ENCODE measurements around the gene ARRB1. TPM values are rescaled to one million over a fixed set of nuclear protein-coding genes. Genes with fewer than 3 reads are reported as not detected.
"Not testable (repeated sequence)": the region's sequence is repeated elsewhere in the genome, so short reads cannot be mapped to it uniquely, and the experiment has no call there.

Gene ARRB1
- total and polyA plus RNA-seq, 4 experiments from 2014 or later, result 6.6 to 47.5 (median 26.4) TPM

DNA sequence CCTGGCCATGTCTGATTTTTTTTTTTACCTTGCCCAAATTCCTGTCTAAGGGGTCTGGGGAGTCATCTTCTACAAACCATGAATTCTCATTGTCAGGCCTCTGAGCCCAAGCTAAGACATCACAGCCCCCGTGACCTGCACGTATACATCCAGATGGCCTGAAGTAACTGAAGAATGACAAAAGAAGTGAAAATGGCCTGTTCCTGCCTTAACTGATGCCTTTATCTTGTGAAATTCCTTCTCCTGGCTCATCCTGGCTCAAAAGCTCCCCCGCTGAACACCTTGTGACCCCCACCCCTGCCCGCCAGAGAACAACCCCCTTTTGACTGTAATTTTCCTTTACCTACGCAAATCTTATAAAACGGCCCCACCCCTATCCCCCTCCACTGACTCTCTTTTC is 20.2 kb downstream of the ARRB1 start:
- H3K36me3 Mint-ChIP-seq; H3K9me3 ChIP-seq (ENCODE audit: control insufficient read depth in 1 of 2, low read length in 2 of 2); H3K27ac ChIP-seq (ENCODE audit: low read depth, low read length); H3K27me3 ChIP-seq (ENCODE audit: insufficient read depth, low read length); H3K9me3 Mint-ChIP-seq; H3K27me3 Mint-ChIP-seq; H3K4me3 ChIP-seq (ENCODE audit: low read length in 2 of 2); H3K36me3 ChIP-seq (ENCODE audit: insufficient read depth, low read length); H3K4me3 Mint-ChIP-seq; intact Hi-C loops (cut with micrococcal nuclease); DNase-seq: not testable (repeated sequence)
- peaks cover 51% of the 10 kb centered on the region for H3K4me1 ChIP-seq (ENCODE audit: insufficient read depth, low read length)
- POLR2A ChIA-PET (ENCODE audit: partially characterized antibody), result interaction anchor here (0.6 to 2.9 kb wide), 6 partner anchors 9 to 202 kb away, joined by 3 to 28 read pairs (median 6); partner anchors contain the start of gene ARRB1
- peak overlapping the region in 3 of 7 donors; percentile 8 to 51 (median 46) for H3K27ac Mint-ChIP-seq
- CTCF ChIA-PET (ENCODE audit: partially characterized antibody), result interaction anchor here (0.6 to 8.0 kb wide), 7 partner anchors 10 to 58 kb away, joined by 3 to 128 read pairs (median 4); no protein-coding TSS in a partner anchor
- H3K4me1 Mint-ChIP-seq, result peaks cover 43 to 82% (median 61%) of the 10 kb centered on the region in 4 donors

DNA sequence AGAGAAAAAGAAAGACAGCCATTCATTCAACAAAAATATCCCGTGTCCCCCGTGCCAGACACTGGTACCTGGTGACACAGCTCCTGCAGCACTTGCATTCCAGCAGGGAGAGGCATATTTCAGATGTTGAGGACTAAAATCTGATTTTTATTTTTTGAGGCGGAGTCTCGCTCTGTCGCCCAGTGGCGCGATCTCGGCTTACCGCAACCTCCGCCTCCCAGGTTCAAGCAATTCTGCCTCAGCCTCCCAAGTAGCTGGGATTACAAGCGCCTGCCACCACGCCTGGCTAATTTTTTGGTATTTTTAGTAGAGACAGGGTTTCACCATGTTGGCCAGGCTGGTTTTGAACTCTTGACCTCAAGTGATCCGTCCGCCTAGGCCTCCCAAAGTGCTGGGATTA is 20.6 kb downstream of the ARRB1 start:
- peak overlapping the region in 2 of 7 donors; percentile 51 to 86 for H3K27ac Mint-ChIP-seq
- H3K36me3 ChIP-seq (ENCODE audit: insufficient read depth, low read length); H3K4me3 Mint-ChIP-seq; H3K27me3 ChIP-seq (ENCODE audit: insufficient read depth, low read length); H3K9me3 Mint-ChIP-seq; H3K27ac ChIP-seq (ENCODE audit: low read depth, low read length); H3K4me3 ChIP-seq (ENCODE audit: low read length in 2 of 2); intact Hi-C loops (cut with micrococcal nuclease); H3K36me3 Mint-ChIP-seq; DNase-seq; H3K9me3 ChIP-seq (ENCODE audit: control insufficient read depth in 1 of 2, low read length in 2 of 2); H3K27me3 Mint-ChIP-seq: not testable (repeated sequence)
- ChIA-PET CTCF (ENCODE audit: partially characterized antibody) (interaction anchor here (1.0 to 8.0 kb wide), 8 partner anchors 11 to 58 kb away, joined by 3 to 128 read pairs (median 36); no protein-coding TSS in a partner anchor), POLR2A (ENCODE audit: partially characterized antibody) (interaction anchor here (0.7 to 2.9 kb wide), 6 partner anchors 9 to 55 kb away, joined by 3 to 28 read pairs (median 10); partner anchors contain the start of gene ARRB1)
- H3K4me1 ChIP-seq (ENCODE audit: insufficient read depth, low read length), result peaks cover 54% of the 10 kb centered on the region
- H3K4me1 Mint-ChIP-seq, result peaks cover 44 to 82% (median 60%) of the 10 kb centered on the region in 4 donors

DNA sequence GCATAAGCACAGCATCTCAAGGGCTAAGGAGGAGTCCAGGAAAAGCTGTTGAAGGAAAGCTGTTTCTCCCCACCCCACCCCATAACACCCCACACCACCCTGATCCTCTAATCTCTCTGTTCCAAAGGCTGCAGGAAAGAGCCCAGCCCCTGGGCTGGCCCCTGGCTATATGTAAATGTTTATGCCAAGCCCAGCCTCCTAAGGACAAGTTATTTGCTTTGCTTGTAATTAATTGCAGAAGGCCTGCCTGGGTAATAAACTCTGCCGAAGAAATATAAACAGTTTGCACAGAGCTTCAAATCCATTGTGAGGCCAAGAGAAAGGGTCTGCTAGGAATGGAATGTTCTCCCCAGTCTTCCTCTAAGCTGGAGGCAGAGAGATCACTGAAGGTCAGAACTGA is 21.2 kb downstream of the ARRB1 start:
- H3K27me3 Mint-ChIP-seq, result no peaks in the 10 kb centered on the region
- peak overlapping the region; percentile 16 to 91 (median 85) for H3K27ac Mint-ChIP-seq
- peaks cover 0 to 2% (median 0%) of the 10 kb centered on the region in 8 donors for H3K9me3 Mint-ChIP-seq
- ChIA-PET POLR2A (ENCODE audit: partially characterized antibody) (interaction anchor here (0.7 to 2.9 kb wide), 7 partner anchors 10 to 55 kb away, joined by 3 to 28 read pairs (median 8); partner anchors contain the start of gene ARRB1), CTCF (ENCODE audit: partially characterized antibody) (interaction anchor here (0.6 to 8.0 kb wide), 11 partner anchors 11 to 579 kb away, joined by 3 to 128 read pairs (median 13); partner anchors contain the start of gene ARRB1)
- Histone ChIP-seq H3K27me3 (ENCODE audit: insufficient read depth, low read length) (no peaks in the 10 kb centered on the region), H3K4me3 (ENCODE audit: low read length in 2 of 2) (no peak overlapping the region), H3K4me1 (ENCODE audit: insufficient read depth, low read length) (peaks cover 56% of the 10 kb centered on the region), H3K27ac (ENCODE audit: low read depth, low read length) (no peak overlapping the region), H3K9me3 (ENCODE audit: control insufficient read depth in 1 of 2, low read length in 2 of 2) (no peaks in the 10 kb centered on the region), H3K36me3 (ENCODE audit: insufficient read depth, low read length) (no peaks in the 10 kb centered on the region)
- peaks cover 2 to 8% of the 10 kb centered on the region in 2 donors for H3K36me3 Mint-ChIP-seq
- H3K4me3 Mint-ChIP-seq, result peak overlapping the region in 1 of 8 donors; percentile 43
- H3K4me1 Mint-ChIP-seq, result peaks cover 44 to 81% (median 60%) of the 10 kb centered on the region in 4 donors
- no peak for DNase-seq
- intact Hi-C loops (cut with micrococcal nuclease), result no loop called here

DNA sequence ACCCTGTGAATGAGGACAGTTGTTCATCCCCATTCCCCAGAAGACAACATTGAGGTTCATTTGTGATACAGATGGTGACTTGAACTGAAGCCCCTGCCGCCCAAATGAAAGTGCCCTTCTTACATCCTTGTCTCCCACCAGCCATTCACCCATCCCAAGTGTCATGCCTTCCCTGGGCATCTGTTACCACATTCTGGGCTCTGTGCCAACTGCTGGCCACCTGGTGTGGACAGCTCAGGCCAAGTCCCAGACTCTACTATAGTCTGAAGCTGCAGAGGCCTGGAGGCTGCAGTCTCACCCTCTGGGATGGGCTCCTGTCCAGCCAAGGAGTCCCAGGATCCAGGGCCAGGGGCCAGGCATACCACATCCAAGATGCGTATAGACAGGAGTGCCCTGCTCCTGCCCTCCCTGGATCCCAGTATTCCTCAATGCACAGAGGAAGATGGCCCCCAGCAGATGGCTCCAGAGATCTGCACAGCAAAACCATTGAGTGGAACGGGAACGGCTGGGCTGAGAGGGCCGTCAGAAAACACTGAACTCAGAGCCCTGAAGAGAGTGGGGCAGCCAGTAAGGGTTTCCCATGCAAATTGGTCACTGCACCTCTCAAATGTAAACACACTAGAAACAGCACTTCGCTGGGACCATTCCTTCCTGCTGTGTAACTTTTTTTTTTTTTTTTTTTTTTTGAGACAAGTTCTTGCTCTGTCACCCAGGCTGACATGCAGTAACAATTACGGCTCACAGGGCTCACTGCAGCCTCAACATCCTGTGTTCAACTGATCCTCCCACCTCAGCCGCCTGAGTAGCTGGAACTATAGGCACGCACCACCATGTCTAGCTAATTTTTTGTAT is 22.8 kb downstream of the ARRB1 start:
- Mint-ChIP-seq H3K36me3 (peaks cover 3 to 8% of the 10 kb centered on the region in 2 donors), H3K27me3 (no peaks in the 10 kb centered on the region), H3K27ac (peak overlapping the region; percentile 65 to 91 (median 86)), H3K9me3 (no peaks in the 10 kb centered on the region), H3K4me3 (peak overlapping the region; percentile 25 to 69 (median 56)), H3K4me1 (peaks cover 44 to 78% (median 59%) of the 10 kb centered on the region in 4 donors)
- Histone ChIP-seq H3K4me3 (ENCODE audit: low read length in 2 of 2) (peak overlapping the region; percentile 10 to 11), H3K9me3 (ENCODE audit: control insufficient read depth in 1 of 2, low read length in 2 of 2) (no peaks in the 10 kb centered on the region), H3K27ac (ENCODE audit: low read depth, low read length) (peak overlapping the region; percentile 25), H3K4me1 (ENCODE audit: insufficient read depth, low read length) (peaks cover 54% of the 10 kb centered on the region), H3K36me3 (ENCODE audit: insufficient read depth, low read length) (no peaks in the 10 kb centered on the region), H3K27me3 (ENCODE audit: insufficient read depth, low read length) (no peaks in the 10 kb centered on the region)
- ChIA-PET POLR2A (ENCODE audit: partially characterized antibody) (interaction anchor here (0.9 to 2.9 kb wide), 12 partner anchors 9 to 234 kb away, joined by 3 to 28 read pairs (median 5); partner anchors contain the start of genes ARRB1 and SERPINH1), CTCF (ENCODE audit: partially characterized antibody) (interaction anchor here (0.7 to 8.0 kb wide), 18 partner anchors 10 to 204 kb away, joined by 3 to 128 read pairs (median 6); partner anchors contain the start of gene ARRB1)
- intact Hi-C loops (cut with micrococcal nuclease), result loop anchor here (1.0 to 2.0 kb wide), 3 partner anchors 22 to 56 kb away; partner anchors contain the start of gene ARRB1
- peak; percentile 57 to 68 (median 66) for DNase-seq

DNA sequence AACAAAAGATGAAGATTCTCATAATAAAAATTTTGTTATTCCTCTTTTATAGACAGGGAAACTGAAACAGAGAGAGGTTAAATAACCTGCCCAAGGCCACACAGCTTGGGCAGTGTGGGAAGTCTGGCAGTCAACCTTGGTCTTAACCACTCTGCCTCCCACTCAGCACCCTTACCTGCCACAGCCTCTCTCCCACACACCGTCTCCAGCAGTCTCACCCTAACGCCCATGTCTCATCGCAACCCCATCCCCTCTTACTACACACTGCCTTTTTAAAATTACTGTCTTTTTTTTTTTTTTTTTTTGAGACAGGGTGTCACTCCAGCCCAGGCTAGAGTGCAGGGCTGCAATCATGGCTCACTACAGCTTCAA is 25.0 kb downstream of the ARRB1 start:
- Histone ChIP-seq H3K4me1 (ENCODE audit: insufficient read depth, low read length) (peaks cover 43% of the 10 kb centered on the region), H3K36me3 (ENCODE audit: insufficient read depth, low read length) (no peaks in the 10 kb centered on the region), H3K27ac (ENCODE audit: low read depth, low read length) (no peak overlapping the region), H3K4me3 (ENCODE audit: low read length in 2 of 2) (no peak overlapping the region), H3K27me3 (ENCODE audit: insufficient read depth, low read length) (no peaks in the 10 kb centered on the region), H3K9me3 (ENCODE audit: control insufficient read depth in 1 of 2, low read length in 2 of 2) (no peaks in the 10 kb centered on the region)
- H3K4me1 Mint-ChIP-seq, result peaks cover 31 to 77% (median 47%) of the 10 kb centered on the region in 4 donors
- no peaks in the 10 kb centered on the region for H3K27me3 Mint-ChIP-seq
- peaks cover 7 to 10% of the 10 kb centered on the region in 2 donors for H3K36me3 Mint-ChIP-seq
- DNase-seq, result no peak
- ChIA-PET POLR2A (ENCODE audit: partially characterized antibody) (interaction anchor here (0.7 to 1.2 kb wide), 3 partner anchors 14 to 56 kb away, joined by 3 read pairs; no protein-coding TSS in a partner anchor), CTCF (ENCODE audit: partially characterized antibody) (interaction anchor here (0.7 to 8.0 kb wide), 6 partner anchors 45 to 1595 kb away, joined by 3 to 128 read pairs (median 12); no protein-coding TSS in a partner anchor)
- peaks cover 0 to 2% (median 0%) of the 10 kb centered on the region in 8 donors for H3K9me3 Mint-ChIP-seq
- intact Hi-C loops (cut with micrococcal nuclease), result no loop called here
- H3K4me3 Mint-ChIP-seq, result peak overlapping the region in 4 of 8 donors; percentile 9 to 50 (median 16)
- peak overlapping the region in 6 of 7 donors; percentile 29 to 80 (median 70) for H3K27ac Mint-ChIP-seq

DNA sequence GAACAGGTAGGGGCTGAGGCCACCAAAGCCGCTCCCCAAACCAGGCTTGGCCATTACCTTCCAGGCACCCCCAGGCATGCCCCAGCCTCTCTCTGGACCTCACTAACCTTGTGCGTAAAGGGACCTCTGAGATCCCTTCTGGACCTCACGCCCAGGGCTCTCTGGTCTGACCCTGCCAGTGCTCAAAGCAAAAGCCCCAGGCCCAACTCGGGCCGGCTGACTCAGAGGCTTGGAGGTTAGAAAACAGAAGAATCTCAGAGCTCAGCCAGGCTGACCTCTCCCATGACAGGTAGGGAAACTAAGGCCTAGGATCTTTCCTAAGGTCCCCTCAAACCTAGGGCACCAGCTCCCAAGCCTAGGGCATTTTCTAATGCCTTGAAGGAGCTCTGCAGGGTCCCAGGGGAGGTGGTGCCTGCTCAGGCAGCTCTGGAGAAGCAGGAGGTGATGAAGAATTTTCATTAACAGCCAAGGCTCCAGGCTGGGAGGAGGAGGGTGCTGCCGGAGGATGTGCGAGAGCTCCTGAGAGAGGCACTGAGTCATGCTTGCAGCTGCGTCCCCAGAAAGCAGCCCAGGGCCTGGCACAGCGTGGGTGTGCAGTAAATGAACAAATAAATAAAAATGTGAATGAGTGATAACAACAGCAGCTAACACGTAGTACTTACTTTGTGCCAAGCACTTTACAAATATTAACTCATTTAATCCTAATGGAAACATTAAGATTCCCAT is 25.6 kb downstream of the ARRB1 start:
- H3K9me3 Mint-ChIP-seq, result peaks cover 0 to 2% (median 0%) of the 10 kb centered on the region in 8 donors
- no peak overlapping the region for H3K27ac ChIP-seq (ENCODE audit: low read depth, low read length)
- peaks cover 4 to 12% of the 10 kb centered on the region in 2 donors for H3K36me3 Mint-ChIP-seq
- DNase-seq, result no peak
- peak overlapping the region in 4 of 8 donors; percentile 9 to 20 (median 18) for H3K4me3 Mint-ChIP-seq
- H3K36me3 ChIP-seq (ENCODE audit: insufficient read depth, low read length), result no peaks in the 10 kb centered on the region
- POLR2A ChIA-PET (ENCODE audit: partially characterized antibody), result interaction anchor here (1.0 to 1.2 kb wide), 2 partner anchors 14 to 46 kb away, joined by 3 read pairs; no protein-coding TSS in a partner anchor
- intact Hi-C loops (cut with micrococcal nuclease), result no loop called here
- peaks cover 31 to 74% (median 46%) of the 10 kb centered on the region in 4 donors for H3K4me1 Mint-ChIP-seq
- H3K27ac Mint-ChIP-seq, result peak overlapping the region in 4 of 7 donors; percentile 29 to 75 (median 60)
- no peaks in the 10 kb centered on the region for H3K9me3 ChIP-seq (ENCODE audit: control insufficient read depth in 1 of 2, low read length in 2 of 2)
- no peaks in the 10 kb centered on the region for H3K27me3 ChIP-seq (ENCODE audit: insufficient read depth, low read length)
- CTCF ChIA-PET (ENCODE audit: partially characterized antibody), result interaction anchor here (1.1 to 8.0 kb wide), 5 partner anchors 45 to 185 kb away, joined by 3 to 128 read pairs (median 16); no protein-coding TSS in a partner anchor
- H3K4me1 ChIP-seq (ENCODE audit: insufficient read depth, low read length), result peaks cover 43% of the 10 kb centered on the region
- no peak overlapping the region for H3K4me3 ChIP-seq (ENCODE audit: low read length in 2 of 2)
- no peaks in the 10 kb centered on the region for H3K27me3 Mint-ChIP-seq
